WTC11 (cell line): ENCODE measurements around the gene ABCB7. TPM values are rescaled to one million over a fixed set of nuclear protein-coding genes. Genes with fewer than 3 reads are reported as not detected.
"Not testable (repeated sequence)": the region's sequence is repeated elsewhere in the genome, so short reads cannot be mapped to it uniquely, and the experiment has no call there.

ENCODE experiments used
- ATAC-seq: fragments of 200-7000 bp; cut with Tn5 transposase; 2 replicates; pipeline ENCODE4 v1.10.0; 2021; ENCODE audit warnings: mild to moderate bottlenecking, moderate library complexity
- CTCF ChIA-PET: fragments of 300-600 bp; sonication (Branson Sonifier 250); formaldehyde crosslinking; loops from one replicate; lab custom pipeline; 2021; ENCODE audit warnings: antibody characterized with exemption; lab: Charles Lee
- POLR2A ChIA-PET: fragments of 350-600 bp; sonication (Branson Sonifier 250); formaldehyde crosslinking; loops from one replicate; lab custom pipeline; 2021; ENCODE audit warnings: antibody characterized with exemption; lab: Charles Lee
- DNase-seq: peaks from one replicate; pipeline ENCODE4 v3.0.0; 2021; ENCODE audit warnings: low spot score
- H3K27ac Mint-ChIP-seq: 2 replicates; pipeline ENCODE4 v1.8.0; 2021; ENCODE audit warnings: mixed read lengths
- H3K27me3 Mint-ChIP-seq: 2 replicates; pipeline ENCODE4 v1.8.0; 2021; ENCODE audit warnings: low read depth, mild to moderate bottlenecking, moderate library complexity, mixed read lengths
- H3K36me3 Mint-ChIP-seq: 2 replicates; pipeline ENCODE4 v1.8.0; 2021; ENCODE audit warnings: mixed read lengths
- H3K4me1 Mint-ChIP-seq: 2 replicates; pipeline ENCODE4 v1.8.0; 2022; ENCODE audit warnings: mixed read lengths
- H3K4me3 Mint-ChIP-seq: 2 replicates; pipeline ENCODE4 v1.8.0; 2021; ENCODE audit warnings: mild to moderate bottlenecking, moderate library complexity, mixed read lengths
- H3K9me3 Mint-ChIP-seq: 2 replicates; pipeline ENCODE4 v1.8.0; 2021; ENCODE audit warnings: mixed read lengths
- CDX4 ChIP-seq: fragments of 250-450 bp; sonication (Bioruptor Pico); IDR thresholded peaks from 2 replicates; pipeline ENCODE4 v1.9.0; 2021; ENCODE audit warnings: moderate library complexity, mild to moderate bottlenecking, inconsistent platforms, borderline replicate concordance
- ELF4 ChIP-seq: sonication (generic); formaldehyde crosslinking; IDR thresholded peaks from 2 replicates; pipeline ENCODE4 v1.8.1; 2022; ENCODE audit warnings: low read depth, mild to moderate bottlenecking, moderate library complexity, missing genetic modification reagents
- GRHL2 ChIP-seq: fragments of 250-450 bp; sonication (Bioruptor Pico); IDR thresholded peaks from 2 replicates; pipeline ENCODE4 v1.8.0; 2022; ENCODE audit warnings: mild to moderate bottlenecking, moderate library complexity; ENCODE audit not compliant: insufficient replicate concordance, severe bottlenecking
- JAZF1 ChIP-seq: fragments of 250-450 bp; sonication (Bioruptor Pico); IDR thresholded peaks from 2 replicates; pipeline ENCODE4 v1.9.0; 2021; ENCODE audit warnings: moderate library complexity, mild to moderate bottlenecking, inconsistent platforms
- MLX ChIP-seq: sonication (generic); formaldehyde crosslinking; IDR thresholded peaks from 2 replicates; pipeline ENCODE4 v1.8.1; 2023; ENCODE audit warnings: mild to moderate bottlenecking, missing genetic modification reagents, moderate library complexity
- MYBL2 ChIP-seq: sonication (generic); formaldehyde crosslinking; IDR thresholded peaks from 2 replicates; pipeline ENCODE4 v1.8.1; 2023; ENCODE audit warnings: mild to moderate bottlenecking, moderate library complexity, missing genetic modification reagents
- NFE2L1 ChIP-seq: sonication (generic); formaldehyde crosslinking; IDR thresholded peaks from 2 replicates; pipeline ENCODE4 v1.8.1; 2023; ENCODE audit warnings: missing genetic modification reagents
- PREB ChIP-seq: sonication (generic); formaldehyde crosslinking; IDR thresholded peaks from 2 replicates; pipeline ENCODE4 v1.8.1; 2022; ENCODE audit warnings: mild to moderate bottlenecking, missing genetic modification reagents, moderate library complexity, borderline replicate concordance
- RORB ChIP-seq: fragments of 250-450 bp; sonication (Bioruptor Pico); IDR thresholded peaks from 2 replicates; pipeline ENCODE4 v1.9.0; 2021; ENCODE audit warnings: mild to moderate bottlenecking
- SMAD4 ChIP-seq: sonication (generic); formaldehyde crosslinking; IDR thresholded peaks from 2 replicates; pipeline ENCODE4 v1.8.0; 2022; ENCODE audit warnings: mild to moderate bottlenecking, missing genetic modification reagents
- TEAD1 ChIP-seq: sonication (generic); formaldehyde crosslinking; IDR thresholded peaks from 2 replicates; pipeline ENCODE4 v1.8.0; 2022; ENCODE audit warnings: mild to moderate bottlenecking, missing genetic modification reagents
- USF1 ChIP-seq: sonication (generic); formaldehyde crosslinking; IDR thresholded peaks from 2 replicates; pipeline ENCODE4 v1.8.0; 2022; ENCODE audit warnings: mild to moderate bottlenecking, missing genetic modification reagents
- USF2 ChIP-seq: sonication (generic); formaldehyde crosslinking; IDR thresholded peaks from 2 replicates; pipeline ENCODE4 v1.8.1; 2023; ENCODE audit warnings: mild to moderate bottlenecking, missing genetic modification reagents, moderate library complexity
- ZMAT4 ChIP-seq: fragments of 250-450 bp; sonication (Bioruptor Pico); IDR thresholded peaks from 2 replicates; pipeline ENCODE4 v1.9.0; 2021; ENCODE audit warnings: mild to moderate bottlenecking
- ZNF263 ChIP-seq: sonication (generic); formaldehyde crosslinking; IDR thresholded peaks from 2 replicates; pipeline ENCODE4 v1.8.1; 2022; ENCODE audit warnings: low read depth, mild to moderate bottlenecking, moderate library complexity, missing genetic modification reagents
- total RNA-seq: library from RNA; stranded (reverse); gene quantifications from 3 replicates; pipeline ENCODE4 v1.2.3, GENCODE V29; 2021

Gene ABCB7
- total RNA-seq, 1 experiment from 2014 or later, result 41.6 TPM

- Mint-ChIP-seq H3K9me3 (0 out of 2 replicates have a peak, but pooled peaks cover 7% of the 10 kb centered on the region), H3K4me1 (peaks cover 44% of the 10 kb centered on the region), H3K36me3 (peaks cover 14% of the 10 kb centered on the region), H3K27me3 (no peaks in the 10 kb centered on the region), H3K27ac (no peak overlapping the region), H3K4me3 (no peak overlapping the region)
- ATAC-seq (no peak; the same call in 1 of the 2 replicates), DNase-seq (no peak)
- no peak for TF ChIP-seq ZMAT4
- no peak for TF ChIP-seq USF1 (CRISPR knock-in tag)
- TF ChIP-seq JAZF1 (CRISPR knock-in tag), result no peak
- ChIA-PET POLR2A (no interaction called here), CTCF (no interaction called here)
Measured at GRCh38 chrX:75131973-75132627, 24.0 kb downstream of the ABCB7 start.

- H3K4me1 Mint-ChIP-seq, result peaks cover 42% of the 10 kb centered on the region
- DNase-seq, CTCF ChIA-PET, H3K27me3 Mint-ChIP-seq, H3K9me3 Mint-ChIP-seq, ATAC-seq, H3K27ac Mint-ChIP-seq, H3K4me3 Mint-ChIP-seq, POLR2A ChIA-PET: not testable (repeated sequence)
- peaks cover 14% of the 10 kb centered on the region for H3K36me3 Mint-ChIP-seq
Measured at GRCh38 chrX:75129069-75129468, 27.0 kb downstream of the ABCB7 start.

- Mint-ChIP-seq H3K27me3 (no peaks in the 10 kb centered on the region), H3K36me3 (peaks cover 16% of the 10 kb centered on the region), H3K4me3 (no peak overlapping the region), H3K27ac (no peak overlapping the region), H3K4me1 (peaks cover 40% of the 10 kb centered on the region), H3K9me3 (peaks cover 6% of the 10 kb centered on the region)
- ChIA-PET POLR2A (no interaction called here), CTCF (no interaction called here)
- no peak for ATAC-seq
- TF ChIP-seq GRHL2 (no peak), USF2 (CRISPR knock-in tag) (no peak), SMAD4 (CRISPR knock-in tag) (no peak), CDX4 (CRISPR knock-in tag) (no peak), RORB (CRISPR knock-in tag) (no peak), PREB (no peak), TEAD1 (no peak)
- DNase-seq, result no peak
Measured at GRCh38 chrX:75118296-75118695, 37.8 kb downstream of the ABCB7 start.

- ChIA-PET CTCF (interaction anchor here (0.7 kb wide), 1 partner anchor 133 kb away, joined by 3 read pairs; no protein-coding TSS in a partner anchor), POLR2A (no interaction called here)
- TF ChIP-seq ELF4 (CRISPR knock-in tag), result no peak
- no peak for TF ChIP-seq MYBL2
- no peak for TF ChIP-seq USF2 (CRISPR knock-in tag)
- no peak for TF ChIP-seq MLX (CRISPR knock-in tag)
- no peak for TF ChIP-seq CDX4 (CRISPR knock-in tag)
- TF ChIP-seq NFE2L1 (CRISPR knock-in tag), result no peak
- TF ChIP-seq USF1 (CRISPR knock-in tag), result no peak
- TF ChIP-seq ZNF263 (CRISPR knock-in tag), result no peak
- TF ChIP-seq, all 79 proteins: peak for 0
- Mint-ChIP-seq H3K4me1 (peaks cover 40% of the 10 kb centered on the region), H3K4me3 (no peak overlapping the region), H3K36me3 (peaks cover 10% of the 10 kb centered on the region), H3K27me3 (no peaks in the 10 kb centered on the region), H3K27ac (peak overlapping the region; percentile 78), H3K9me3 (peaks cover 3% of the 10 kb centered on the region; the same call in 1 of the 2 replicates)
- DNase-seq (no peak), ATAC-seq (peak; percentile 83)
Measured at GRCh38 chrX:75115707-75116413, 40.2 kb downstream of the ABCB7 start.
